GM19023 (cell line): Measurements from ENCODE around the gene ATP2A3.

ENCODE experiments used
- ATAC-seq: cut with Tn5 transposase; IDR thresholded peaks from one replicate; pipeline ENCODE4 v1.9.1; 2021; ENCODE audit warnings: mild to moderate bottlenecking, moderate library complexity; ENCODE audit not compliant: unreplicated experiment

The ATP2A3 gene

DNA sequence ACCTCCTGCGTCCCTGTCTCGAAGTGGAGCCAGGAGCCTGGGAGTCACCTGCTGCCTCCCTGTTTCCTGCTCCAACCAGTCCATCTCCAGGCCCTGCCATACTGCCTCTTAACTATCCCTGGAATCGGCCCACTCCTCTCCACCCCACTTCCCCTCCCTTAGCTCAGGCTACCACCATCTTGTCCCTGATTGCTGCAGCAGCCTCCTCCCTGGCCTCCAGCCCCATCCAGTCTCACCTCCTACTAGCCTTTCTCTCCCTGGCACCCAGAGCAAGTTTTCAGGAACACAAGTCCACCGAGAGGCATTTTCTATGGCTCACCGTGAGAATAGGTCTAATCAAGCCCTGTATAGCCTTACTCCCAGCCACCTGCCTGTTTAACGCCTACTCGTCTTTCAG, 70.5 kb downstream of the ATP2A3 start:
- no peak for ATAC-seq

DNA sequence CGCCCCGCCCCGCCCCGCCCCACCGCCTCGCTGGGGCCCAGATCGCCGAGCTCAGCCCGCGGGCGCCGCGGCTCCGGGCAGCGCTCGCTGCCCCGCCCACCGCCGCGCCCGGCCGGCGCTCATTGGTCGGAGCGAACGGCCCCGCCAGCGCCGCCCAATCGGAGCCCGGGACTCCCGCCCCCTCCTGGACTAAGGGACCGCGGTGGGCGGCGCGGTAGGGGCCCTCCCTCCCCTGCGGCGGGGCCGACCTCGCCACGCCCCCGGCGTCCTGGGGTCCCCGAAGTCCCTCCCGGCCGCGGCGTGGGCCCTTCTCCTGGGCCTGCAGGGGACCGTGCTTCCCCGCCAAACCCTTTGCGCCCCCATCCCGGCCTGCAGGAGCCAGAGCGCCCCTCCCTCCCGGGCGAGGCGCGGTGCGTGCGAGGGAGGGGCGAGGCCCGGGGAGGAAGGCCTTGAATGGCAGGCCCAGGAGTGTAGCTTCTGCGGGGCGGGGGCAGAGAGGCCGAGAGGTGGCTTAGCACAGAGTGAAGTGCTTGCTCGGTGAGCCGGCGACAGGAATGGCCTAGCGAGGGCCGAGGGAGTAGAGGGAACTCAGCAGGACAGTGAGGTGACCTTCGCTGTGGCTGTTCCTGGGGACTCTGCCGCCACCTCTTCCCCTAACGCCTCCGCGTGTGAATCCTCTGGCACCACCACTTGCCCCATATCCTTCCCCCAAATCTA, 71.1 kb downstream of the ATP2A3 start, which contains the start of gene CAMKK1:
CAMKK1 (minus strand) TSS at position 51 of the 717 bp plus-strand sequence. CDS start 7,366 bp downstream, outside the sequence.
- ATAC-seq: peak; percentile 82

DNA sequence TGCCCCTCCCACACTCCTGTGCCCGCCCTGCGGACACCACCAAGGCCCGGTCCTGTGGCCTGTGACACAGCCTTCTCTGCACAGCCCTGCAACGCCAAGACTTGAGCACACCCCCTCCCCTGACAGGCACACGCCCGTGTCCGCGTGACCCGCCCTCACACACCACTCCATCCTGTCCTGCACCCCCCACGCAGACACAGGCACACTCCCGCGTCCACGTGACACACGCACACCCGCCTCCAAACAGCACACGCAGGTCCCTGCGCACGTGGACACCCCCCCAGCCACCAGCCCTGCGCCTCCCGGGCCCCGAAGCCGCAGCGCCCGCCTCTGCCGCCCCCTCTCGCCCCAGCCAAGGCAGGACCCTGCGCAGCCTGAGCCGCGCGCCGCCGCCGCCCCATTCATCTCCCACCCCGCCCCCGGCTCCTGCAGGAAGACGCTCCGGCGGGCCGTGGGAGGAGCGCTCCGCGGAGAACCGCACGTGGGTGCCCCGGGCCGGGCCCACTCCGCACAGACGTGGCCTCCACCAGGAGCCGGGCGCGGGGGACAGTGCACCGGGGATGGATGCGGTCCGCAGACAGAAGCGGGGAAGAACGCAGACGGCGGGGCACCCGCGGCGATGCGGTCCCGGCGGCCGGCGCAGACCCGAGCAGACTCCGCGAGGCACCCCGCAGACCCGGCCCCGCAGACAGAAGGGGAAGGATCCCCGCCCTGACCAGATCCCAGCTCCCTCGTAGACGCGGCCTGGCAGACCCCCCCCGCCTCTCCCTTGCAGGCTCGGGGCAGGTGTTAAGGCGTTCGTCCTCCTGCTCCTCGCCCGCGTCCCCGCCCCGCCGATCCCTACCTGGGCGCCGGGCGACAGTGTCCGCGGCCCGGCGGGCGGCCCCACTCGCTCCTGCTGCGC, 71.9 kb downstream of the ATP2A3 start:
- ATAC-seq: peak; percentile 12

DNA sequence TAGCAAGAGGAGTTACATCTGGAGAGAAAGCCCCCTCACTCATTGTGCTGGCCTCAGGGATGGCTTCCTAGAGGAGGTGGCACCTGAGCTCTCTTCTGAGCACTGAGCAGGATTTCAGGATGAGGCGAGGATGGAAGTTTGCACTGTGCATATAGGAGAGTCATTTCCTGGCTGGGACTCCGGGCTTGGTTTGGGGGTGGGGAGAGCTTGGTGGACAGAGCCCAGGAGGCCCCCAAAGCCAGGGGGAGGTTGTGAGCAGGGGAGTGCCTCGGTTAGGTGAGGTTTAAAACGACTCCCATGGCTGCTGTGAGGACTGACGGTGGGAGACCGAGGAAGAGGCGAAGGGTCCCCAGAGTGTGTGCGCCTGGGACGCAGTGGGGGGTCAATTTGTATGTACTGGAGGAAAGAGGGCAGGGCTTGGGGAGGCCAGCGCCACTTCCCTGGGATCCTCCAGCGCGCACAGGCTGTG, 72.6 kb downstream of the ATP2A3 start:
- ATAC-seq: no peak

GRCh38 chr17:3890878-3891219, 73.4 kb downstream of the ATP2A3 start:
- ATAC-seq: no peak

- no peak for ATAC-seq
Observed at GRCh38 chr17:3890082-3890877, 74.0 kb downstream of the ATP2A3 start.

GRCh38 chr17:3889325-3890012, 74.8 kb downstream of the ATP2A3 start:
- no peak for ATAC-seq

- ATAC-seq: no peak
Observed at GRCh38 chr17:3888343-3889171, 75.7 kb downstream of the ATP2A3 start.

DNA sequence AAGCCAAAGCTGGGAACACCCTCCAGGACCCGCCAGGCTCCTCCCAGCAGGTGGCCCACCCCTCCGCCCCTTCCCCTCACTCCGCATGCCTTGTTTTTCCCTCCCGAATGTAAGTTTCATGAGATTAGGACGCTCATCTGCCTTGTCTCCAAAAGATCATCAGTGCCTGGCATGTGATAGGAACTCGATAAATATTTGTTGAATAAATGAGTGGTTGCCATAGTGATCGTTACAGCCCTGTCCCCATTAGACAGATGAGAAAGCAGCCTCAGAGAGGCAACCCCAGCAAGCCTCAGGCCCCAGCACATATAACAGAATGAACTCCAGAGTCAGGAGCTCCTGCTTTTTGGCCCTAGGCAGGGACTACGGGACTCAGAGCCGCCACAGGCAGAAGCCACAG, 76.4 kb downstream of the ATP2A3 start:
- no peak for ATAC-seq

DNA sequence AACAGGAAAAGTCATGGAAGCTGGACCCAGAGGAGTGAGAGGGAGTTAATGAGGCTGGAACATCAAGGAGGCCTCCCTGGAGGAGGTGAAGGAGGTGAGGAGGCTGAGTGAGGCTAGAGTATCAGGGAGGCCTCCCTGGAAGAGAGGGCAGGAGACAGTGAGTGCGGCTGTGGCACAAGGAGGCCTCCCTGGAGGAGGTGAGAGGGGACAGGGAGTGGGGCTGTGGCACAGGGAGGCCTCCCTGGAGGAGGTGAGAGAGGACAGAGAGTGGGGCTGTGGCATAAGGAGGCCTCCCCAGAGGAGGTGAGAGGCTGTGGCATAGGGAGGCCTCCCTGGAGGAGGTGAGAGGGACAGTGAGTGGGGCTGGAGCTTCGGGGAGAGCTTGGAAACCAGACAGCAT, 76.8 kb downstream of the ATP2A3 start:
- ATAC-seq: no peak

DNA sequence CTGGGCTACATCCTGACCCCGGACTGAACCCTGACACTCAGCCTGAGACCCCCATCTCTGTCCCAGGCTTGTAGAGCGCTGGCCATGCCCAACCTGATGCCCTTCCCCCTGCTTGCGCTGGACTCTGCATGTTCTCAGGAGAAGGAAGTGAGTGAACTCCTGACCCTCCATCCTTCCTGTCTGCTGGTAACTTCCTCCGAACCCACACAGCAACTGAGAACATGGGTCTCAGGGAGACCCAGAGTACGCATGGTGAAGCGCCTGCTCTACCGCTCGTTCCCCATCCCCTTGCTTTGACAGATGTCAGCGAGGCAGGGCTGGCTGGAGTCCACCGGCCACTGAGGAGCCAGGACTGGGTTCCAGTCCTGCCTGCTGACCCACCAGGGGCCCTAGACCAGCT, 77.5 kb downstream of the ATP2A3 start:
- ATAC-seq: no peak

GRCh38 chr17:3885970-3886369, 78.3 kb downstream of the ATP2A3 start:
- no peak for ATAC-seq

GRCh38 chr17:3885271-3885670, 79.0 kb downstream of the ATP2A3 start:
- ATAC-seq: no peak

DNA sequence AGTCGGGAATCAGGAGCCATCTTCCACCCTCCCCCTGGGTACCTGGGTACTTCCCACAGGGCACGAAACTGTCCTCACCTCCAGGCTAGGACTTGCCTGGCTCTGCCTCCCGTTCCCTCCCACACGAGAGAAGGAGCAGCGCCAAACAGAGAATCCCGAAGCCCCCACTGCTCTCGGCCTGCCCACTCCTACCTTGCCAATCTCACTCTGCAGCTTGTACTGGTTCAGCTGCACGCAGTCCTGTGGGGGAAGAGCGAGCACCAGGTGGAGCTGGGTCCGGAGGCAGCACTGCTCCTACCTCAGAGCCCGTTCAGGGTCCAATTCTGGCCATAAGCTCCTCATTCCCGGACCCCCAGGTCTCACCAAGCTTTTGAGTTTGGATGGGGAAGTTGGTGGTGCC, 80.0 kb downstream of the ATP2A3 start:
- no peak for ATAC-seq

GRCh38 chr17:3882276-3882675, 82.0 kb downstream of the ATP2A3 start:
- ATAC-seq: no peak

DNA sequence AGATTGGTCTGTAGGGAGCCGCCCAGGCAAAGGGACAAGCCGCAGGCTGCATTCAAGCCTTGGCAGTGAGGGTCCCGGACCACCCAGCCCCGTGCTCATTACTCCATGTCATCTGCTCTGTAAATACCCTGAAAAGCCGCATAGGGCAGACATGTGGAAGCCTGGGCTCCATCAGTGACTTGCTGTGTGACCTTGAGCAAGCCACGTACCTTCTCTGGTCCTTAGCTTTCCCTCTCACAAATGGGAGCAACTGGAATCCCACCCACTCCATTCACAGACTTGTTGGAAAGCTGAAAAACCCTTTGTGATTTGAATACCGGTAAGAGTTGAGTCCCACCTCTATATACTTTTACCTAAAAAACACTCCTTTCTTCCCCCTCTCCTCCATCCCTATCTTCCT, 83.3 kb downstream of the ATP2A3 start:
- ATAC-seq: no peak

- no peak for ATAC-seq
Observed at GRCh38 chr17:3879591-3880417, 84.4 kb downstream of the ATP2A3 start.

DNA sequence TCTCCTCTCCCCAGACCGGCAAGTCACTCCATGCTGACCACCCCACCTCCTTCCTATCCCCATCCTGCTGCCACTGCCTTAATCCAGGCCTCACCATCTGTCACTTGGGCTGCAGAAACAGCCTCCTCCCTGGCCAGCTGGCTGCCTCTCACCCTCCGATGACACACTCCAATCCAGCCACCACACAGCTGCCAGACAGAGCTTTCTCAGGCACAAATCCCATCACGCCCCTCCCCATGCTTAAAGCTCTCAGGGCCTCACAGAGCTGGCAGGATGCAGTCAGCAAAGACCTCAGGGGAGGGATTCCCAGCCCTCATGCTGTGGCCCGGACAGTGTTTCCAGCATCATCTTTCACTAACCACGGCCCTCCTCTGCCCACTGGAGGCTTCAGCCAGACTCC, 85.1 kb downstream of the ATP2A3 start:
- no peak for ATAC-seq

DNA sequence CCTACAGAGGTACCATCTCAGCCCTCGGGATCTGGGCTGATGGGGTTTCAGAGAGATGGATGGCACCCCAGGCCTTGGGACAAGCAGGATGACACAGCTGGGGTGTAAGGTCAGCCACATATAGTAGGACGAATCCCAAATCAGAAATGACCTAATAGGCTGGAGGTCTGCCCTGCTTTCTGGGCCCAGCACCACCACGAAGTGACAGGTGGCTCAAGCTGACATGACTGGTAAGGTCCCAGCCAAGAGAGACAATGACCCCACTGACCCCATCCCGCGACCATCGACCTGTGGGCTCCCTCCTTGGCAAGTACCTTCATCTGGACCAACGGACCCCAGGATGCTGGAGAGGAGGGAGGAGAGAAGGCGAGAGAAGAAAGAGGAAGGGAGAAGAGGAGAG, 87.0 kb downstream of the ATP2A3 start:
- ATAC-seq: no peak
